GM12891 (cell line): ENCODE data around the gene MAP3K19.
"Not testable (repeated sequence)": the region's sequence is repeated elsewhere in the genome, so short reads cannot be mapped to it uniquely, and the experiment has no call there.

ENCODE experiments used
- POLR2A ChIP-seq: IDR thresholded peaks from 2 replicates; pipeline ENCODE4 v1.6.1; 2011; ENCODE audit warnings: low read depth, low read length, control low read depth
- POLR2AphosphoS5 ChIP-seq: IDR thresholded peaks from 2 replicates; pipeline ENCODE4 v1.6.1; 2011; ENCODE audit warnings: low read depth, low read length, control low read depth

DNA sequence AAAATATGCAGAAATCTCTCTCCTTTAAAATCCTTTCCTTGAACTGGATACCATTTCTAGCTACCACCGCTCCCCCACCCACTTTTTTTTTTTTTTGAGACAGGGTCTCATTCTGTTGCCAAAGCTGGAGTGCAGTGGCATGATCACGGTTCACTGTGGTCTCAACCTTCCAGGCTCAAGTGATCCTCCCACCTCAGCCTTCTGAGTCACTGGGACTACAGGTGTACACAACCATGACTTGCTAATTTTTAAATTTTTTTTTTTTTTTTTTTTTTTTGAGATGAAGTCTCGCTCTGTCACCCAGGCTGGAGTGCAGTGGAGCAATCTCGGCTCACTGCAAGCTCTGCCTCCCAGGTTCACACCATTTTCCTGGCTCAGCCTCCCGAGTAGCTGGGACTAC, 70.1 kb downstream of the MAP3K19 start:
- not testable (repeated sequence) for TF ChIP-seq POLR2A, POLR2AphosphoS5
